Stimulated activated naive B cell treated with anti-CD40 and anti-IgM and Interleukin-4, amounts not matched to agents 10 μg/mL and 1 μg/mL and 100 μg/mL, for 72 hours (primary cell): ENCODE results near the gene TIGD7.

Source experiments
- ATAC-seq, 2 donors: fragments of 150-1000 bp; cut with Tn5 transposase; replicated peaks; 2 replicates each; pipeline ENCODE4 v1.10.0; 2021; ENCODE audit warnings: moderate library complexity in 1 of 2
- DNase-seq: peaks from one replicate; pipeline ENCODE4 v3.0.0; 2021
- H3K27ac Mint-ChIP-seq: one replicate; pipeline ENCODE4 v1.8.0; 2022; ENCODE audit warnings: mild to moderate bottlenecking, mixed read lengths
- H3K27me3 Mint-ChIP-seq, 2 donors: one replicate each; pipeline ENCODE4 v1.8.0; 2022; ENCODE audit warnings: mixed read lengths in 2 of 2
- H3K36me3 Mint-ChIP-seq, 2 donors: one replicate each; pipeline ENCODE4 v1.8.0; 2022; ENCODE audit warnings: mixed read lengths in 2 of 2, mild to moderate bottlenecking in 1 of 2
- H3K4me1 Mint-ChIP-seq, 2 donors: one replicate each; pipeline ENCODE4 v1.8.0; 2022; ENCODE audit warnings: mixed read lengths in 2 of 2, mild to moderate bottlenecking in 1 of 2
- H3K4me3 Mint-ChIP-seq, 2 donors: one replicate each; pipeline ENCODE4 v1.8.0; 2022; ENCODE audit warnings: mild to moderate bottlenecking in 2 of 2, mixed read lengths in 2 of 2, moderate library complexity in 1 of 2
- H3K9me3 Mint-ChIP-seq, 2 donors: one replicate each; pipeline ENCODE4 v1.8.0; 2022; ENCODE audit warnings: mixed read lengths in 2 of 2, mild to moderate bottlenecking in 1 of 2

TIGD7 gene, protein sequence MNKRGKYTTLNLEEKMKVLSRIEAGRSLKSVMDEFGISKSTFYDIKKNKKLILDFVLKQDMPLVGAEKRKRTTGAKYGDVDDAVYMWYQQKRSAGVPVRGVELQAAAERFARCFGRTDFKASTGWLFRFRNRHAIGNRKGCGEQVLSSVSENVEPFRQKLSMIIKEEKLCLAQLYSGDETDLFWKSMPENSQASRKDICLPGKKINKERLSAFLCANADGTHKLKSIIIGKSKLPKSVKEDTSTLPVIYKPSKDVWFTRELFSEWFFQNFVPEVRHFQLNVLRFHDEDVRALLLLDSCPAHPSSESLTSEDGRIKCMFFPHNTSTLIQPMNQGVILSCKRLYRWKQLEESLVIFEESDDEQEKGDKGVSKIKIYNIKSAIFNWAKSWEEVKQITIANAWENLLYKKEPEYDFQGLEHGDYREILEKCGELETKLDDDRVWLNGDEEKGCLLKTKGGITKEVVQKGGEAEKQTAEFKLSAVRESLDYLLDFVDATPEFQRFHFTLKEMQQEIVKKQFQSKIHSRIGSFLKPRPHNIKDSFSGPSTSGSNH

DNA sequence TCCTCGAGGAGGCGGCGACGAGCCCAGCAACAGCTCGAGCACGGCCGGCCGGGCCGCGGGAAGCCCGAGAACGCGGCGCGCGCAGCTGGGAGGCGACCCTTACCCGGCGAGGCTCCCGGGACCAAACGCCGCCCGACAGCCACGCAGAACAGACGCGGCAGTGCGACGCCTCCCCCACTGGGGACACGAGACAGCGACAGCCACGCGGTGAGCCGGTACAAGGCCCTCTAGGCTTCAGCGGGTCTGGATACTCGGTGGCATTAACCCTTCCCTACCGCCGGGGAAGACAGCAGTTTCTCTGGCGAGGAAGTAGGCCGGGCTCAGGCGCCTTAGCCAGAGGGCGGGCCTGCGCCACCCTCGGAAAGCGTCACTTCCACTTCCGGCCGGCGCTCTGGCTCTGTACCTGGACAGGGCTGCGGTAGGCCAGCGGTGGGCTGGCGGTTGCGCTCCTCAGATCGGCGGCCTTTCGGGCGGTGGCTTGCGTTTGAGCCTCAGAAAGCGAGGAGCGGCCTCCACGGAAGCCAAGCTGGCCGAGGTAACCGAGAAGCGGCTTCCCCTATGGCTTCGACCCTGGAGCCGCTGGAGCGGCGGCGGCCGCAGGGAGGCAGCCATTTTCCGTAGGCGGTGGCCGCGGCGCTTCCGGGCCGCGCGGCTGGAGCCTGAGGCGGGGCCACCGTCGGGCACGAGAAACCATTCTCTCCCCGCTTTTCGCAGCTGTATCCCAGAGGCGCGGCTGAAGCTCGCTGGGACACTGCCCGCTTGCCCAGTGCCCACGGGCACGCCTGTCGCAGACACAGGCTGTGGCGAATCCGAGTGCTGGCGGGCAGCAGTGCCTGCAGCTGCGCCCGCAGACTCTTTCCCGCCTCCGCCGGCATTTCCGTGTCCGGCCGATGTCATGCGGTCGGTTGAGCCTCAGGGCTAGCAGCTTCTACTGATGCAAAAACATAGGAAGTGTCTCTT is at the start of gene TIGD7, which contains the start of gene ZNF75A:
Gene TIGD7 (minus strand): TSS at position 322 of the 960 bp plus-strand sequence. CDS start 4,816 bp downstream, outside the sequence.
Gene ZNF75A (plus strand): TSS at position 389 of the 960 bp plus-strand sequence. CDS start 2,932 bp downstream, outside the sequence.
- DNase-seq (peak; percentile 89), ATAC-seq (peak; percentile 97 to 98)
- H3K27me3 Mint-ChIP-seq: no peaks in the 10 kb centered on the region
- peaks cover 13 to 15% of the 10 kb centered on the region in 2 donors for H3K9me3 Mint-ChIP-seq
- H3K4me3 Mint-ChIP-seq: peak within 1 kb of the TSS; percentile 85 to 90
- H3K36me3 Mint-ChIP-seq: peaks cover 60 to 62% of the 10 kb centered on the region in 2 donors
- peaks cover 14 to 15% of the 10 kb centered on the region in 2 donors for H3K4me1 Mint-ChIP-seq
- H3K27ac Mint-ChIP-seq: peak within 1 kb of the TSS; percentile 95

DNA sequence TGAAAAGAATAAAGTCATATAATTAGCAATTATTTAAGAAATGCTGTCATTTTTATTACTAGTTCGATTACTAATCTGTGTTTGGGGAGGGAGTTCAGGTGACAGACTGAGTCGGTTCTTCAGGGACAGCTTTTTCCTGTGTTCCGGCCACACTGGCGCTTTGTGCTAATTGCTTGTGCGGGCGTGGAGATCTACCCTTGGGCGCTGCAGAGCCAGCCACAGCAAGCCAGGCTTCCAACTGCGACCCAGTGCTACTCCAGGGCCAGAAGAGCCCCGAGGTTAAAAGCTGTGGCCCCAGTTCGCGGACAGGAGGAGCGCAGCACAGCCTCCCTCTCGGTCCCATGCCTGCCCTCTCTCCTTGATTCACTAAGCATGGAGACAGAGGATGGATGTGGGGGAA is 43.9 kb upstream of the TIGD7 start:
- DNase-seq (no peak), ATAC-seq (no peak)
- Mint-ChIP-seq H3K4me1 (peaks cover 0 to 5% of the 10 kb centered on the region in 2 donors), H3K27ac (peak overlapping the region; percentile 1), H3K27me3 (no peaks in the 10 kb centered on the region), H3K4me3 (no peak overlapping the region), H3K36me3 (peaks cover 16 to 18% of the 10 kb centered on the region in 2 donors), H3K9me3 (no peaks in the 10 kb centered on the region)

DNA sequence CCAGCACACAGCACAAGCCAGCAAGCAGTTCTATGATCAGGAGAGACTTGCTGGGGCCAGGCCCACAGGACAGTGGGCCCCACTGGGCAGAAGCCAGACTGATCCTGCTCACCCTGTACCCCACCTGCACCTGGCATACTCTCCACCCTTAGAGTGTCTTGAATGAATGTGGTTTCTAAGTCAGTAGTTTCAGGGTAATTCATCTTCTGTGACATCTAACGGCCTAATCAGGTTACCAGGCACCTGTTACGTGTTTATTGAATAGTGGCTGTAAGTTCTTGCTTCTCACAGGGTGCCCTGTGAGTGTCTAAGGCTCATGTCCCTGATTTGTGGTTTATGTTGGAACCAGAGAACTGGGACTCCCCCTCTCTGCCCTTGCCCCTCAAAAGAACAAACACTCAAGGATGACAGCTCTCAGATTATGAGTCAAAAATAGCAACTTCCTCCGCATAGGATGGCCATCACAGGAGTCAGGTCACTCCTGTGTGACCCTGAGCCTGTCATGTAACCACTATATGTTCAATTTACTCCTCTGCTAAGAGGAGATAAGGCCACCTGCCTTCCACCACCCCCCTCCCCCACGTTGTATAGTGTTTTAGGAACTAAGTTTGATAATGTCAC is 43.4 kb upstream of the TIGD7 start:
- Mint-ChIP-seq H3K27me3 (no peaks in the 10 kb centered on the region), H3K27ac (no peak overlapping the region), H3K9me3 (no peaks in the 10 kb centered on the region), H3K4me1 (peaks cover 0 to 4% of the 10 kb centered on the region in 2 donors), H3K36me3 (peaks cover 15 to 16% of the 10 kb centered on the region in 2 donors), H3K4me3 (no peak overlapping the region)
- no peak for DNase-seq
- peak; percentile 63 to 81 for ATAC-seq

DNA sequence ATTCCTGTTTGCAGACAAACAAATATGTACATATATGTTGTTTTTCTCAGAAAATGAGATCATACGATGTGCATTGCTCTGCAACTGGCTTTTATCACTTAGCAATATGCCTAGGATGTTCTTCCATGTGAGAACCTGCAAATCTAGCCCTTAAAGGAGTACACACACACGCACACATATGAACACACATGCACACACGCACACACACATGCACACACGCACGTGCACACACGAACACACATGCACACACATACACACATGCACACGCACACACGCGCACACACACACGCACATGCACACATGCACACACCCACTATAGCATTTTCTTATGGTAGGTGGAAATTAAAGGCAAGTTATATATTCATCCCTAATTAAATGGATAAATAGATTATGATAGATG is 42.4 kb upstream of the TIGD7 start:
- no peak overlapping the region for H3K27ac Mint-ChIP-seq
- H3K36me3 Mint-ChIP-seq: peaks cover 13% of the 10 kb centered on the region in 2 donors
- ATAC-seq: no peak
- no peaks in the 10 kb centered on the region for H3K27me3 Mint-ChIP-seq
- H3K4me1 Mint-ChIP-seq: peaks cover 0 to 2% of the 10 kb centered on the region in 2 donors
- H3K9me3 Mint-ChIP-seq: no peaks in the 10 kb centered on the region
- no peak for DNase-seq
- no peak overlapping the region for H3K4me3 Mint-ChIP-seq

DNA sequence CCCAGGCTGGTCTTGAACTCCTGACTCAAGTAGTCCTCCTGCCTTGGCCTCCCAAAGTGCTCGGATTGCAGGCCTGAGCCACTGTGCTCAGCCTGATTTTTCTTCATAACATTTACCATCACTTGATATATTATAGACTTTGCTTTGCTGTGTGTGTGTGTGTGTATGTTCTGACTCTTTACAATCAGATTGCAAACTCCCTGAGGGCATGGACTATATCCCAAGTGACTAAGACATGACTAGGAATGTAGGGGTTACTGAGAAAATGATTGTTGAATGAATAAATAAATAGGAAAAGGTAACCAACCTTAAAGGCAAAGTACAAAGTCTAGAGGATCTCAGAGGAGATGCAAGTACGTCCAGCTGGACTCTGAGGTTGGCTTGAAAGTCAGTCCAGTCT is 40.8 kb upstream of the TIGD7 start:
- H3K9me3 Mint-ChIP-seq: no peaks in the 10 kb centered on the region
- no peak overlapping the region for H3K4me3 Mint-ChIP-seq
- no peak for DNase-seq
- H3K27me3 Mint-ChIP-seq: no peaks in the 10 kb centered on the region
- H3K27ac Mint-ChIP-seq: no peak overlapping the region
- peaks cover 9 to 13% of the 10 kb centered on the region in 2 donors for H3K36me3 Mint-ChIP-seq
- no peak for ATAC-seq
- peaks cover 0 to 2% of the 10 kb centered on the region in 2 donors for H3K4me1 Mint-ChIP-seq

DNA sequence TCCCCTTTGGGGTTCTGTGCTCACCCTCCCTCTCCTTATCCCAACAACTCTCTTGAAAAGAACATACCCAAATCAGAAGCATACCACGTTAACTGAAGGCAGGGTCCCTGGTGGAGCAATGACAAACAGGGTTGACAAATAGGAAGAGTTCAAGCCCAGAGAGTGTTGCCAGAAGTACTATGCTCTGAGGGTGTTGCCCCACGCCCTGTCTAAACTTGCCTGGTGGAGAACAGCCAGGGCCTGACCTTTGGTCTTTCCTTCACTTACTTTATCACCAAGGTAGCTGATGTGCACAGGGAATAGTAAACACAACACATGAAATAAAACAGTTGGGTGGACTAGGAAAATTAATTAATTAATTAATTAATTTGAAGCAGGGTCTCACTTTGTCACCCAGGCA is 23.4 kb upstream of the TIGD7 start:
- no peak for DNase-seq
- H3K27ac Mint-ChIP-seq: no peak overlapping the region
- H3K36me3 Mint-ChIP-seq: peaks cover 20 to 32% of the 10 kb centered on the region in 2 donors
- H3K4me3 Mint-ChIP-seq: no peak overlapping the region
- peaks cover 0 to 2% of the 10 kb centered on the region in 2 donors for H3K4me1 Mint-ChIP-seq
- H3K27me3 Mint-ChIP-seq: no peaks in the 10 kb centered on the region
- ATAC-seq: no peak
- peaks cover 10 to 16% of the 10 kb centered on the region in 2 donors for H3K9me3 Mint-ChIP-seq

DNA sequence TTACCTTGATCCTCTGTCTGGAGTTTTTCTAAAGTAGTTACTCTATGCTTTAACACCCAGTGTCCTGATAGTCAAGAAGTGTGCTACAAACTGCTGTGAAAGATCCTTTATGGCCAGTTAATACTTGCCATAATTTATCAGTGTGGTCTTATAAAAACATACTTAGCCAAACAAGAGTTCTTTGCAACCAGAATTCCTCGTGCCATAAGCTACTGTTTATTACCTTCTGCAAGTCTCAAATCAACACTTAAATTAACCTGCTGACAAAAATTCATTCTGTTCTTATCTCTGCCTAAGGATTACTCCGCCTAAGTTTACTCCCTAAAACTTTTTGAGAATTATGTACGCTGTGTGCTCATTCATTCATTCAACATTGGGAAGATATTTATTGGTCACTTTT is 22.9 kb upstream of the TIGD7 start:
- Mint-ChIP-seq H3K9me3 (peaks cover 10 to 16% of the 10 kb centered on the region in 2 donors), H3K4me1 (peaks cover 0 to 2% of the 10 kb centered on the region in 2 donors), H3K27me3 (no peaks in the 10 kb centered on the region), H3K27ac (no peak overlapping the region), H3K4me3 (no peak overlapping the region), H3K36me3 (peaks cover 22 to 34% of the 10 kb centered on the region in 2 donors)
- DNase-seq (no peak), ATAC-seq (no peak)

DNA sequence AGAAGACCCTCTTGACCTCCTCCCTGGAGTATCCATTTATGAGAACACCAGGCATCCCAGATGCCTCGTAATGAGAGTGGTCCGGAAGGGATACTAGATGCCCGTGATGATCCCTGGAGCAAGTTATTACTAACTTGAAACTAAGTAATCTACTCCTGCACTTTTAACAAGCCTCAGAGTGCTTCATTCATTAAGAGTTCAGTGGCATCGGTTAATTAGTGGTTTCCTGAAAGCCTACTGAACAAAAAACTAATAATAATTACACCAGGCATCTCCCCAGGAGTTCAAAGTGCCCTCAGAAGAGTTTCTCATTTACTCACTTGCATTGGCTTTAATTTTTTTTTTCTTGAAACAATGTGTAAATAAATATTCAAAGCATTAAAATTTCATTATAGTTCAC is 22.3 kb upstream of the TIGD7 start:
- no peak overlapping the region for H3K4me3 Mint-ChIP-seq
- peaks cover 10 to 20% of the 10 kb centered on the region in 2 donors for H3K9me3 Mint-ChIP-seq
- no peak for DNase-seq
- H3K4me1 Mint-ChIP-seq: peaks cover 0 to 2% of the 10 kb centered on the region in 2 donors
- no peak overlapping the region for H3K27ac Mint-ChIP-seq
- ATAC-seq: no peak
- H3K36me3 Mint-ChIP-seq: peaks cover 25 to 37% of the 10 kb centered on the region in 2 donors
- H3K27me3 Mint-ChIP-seq: no peaks in the 10 kb centered on the region

DNA sequence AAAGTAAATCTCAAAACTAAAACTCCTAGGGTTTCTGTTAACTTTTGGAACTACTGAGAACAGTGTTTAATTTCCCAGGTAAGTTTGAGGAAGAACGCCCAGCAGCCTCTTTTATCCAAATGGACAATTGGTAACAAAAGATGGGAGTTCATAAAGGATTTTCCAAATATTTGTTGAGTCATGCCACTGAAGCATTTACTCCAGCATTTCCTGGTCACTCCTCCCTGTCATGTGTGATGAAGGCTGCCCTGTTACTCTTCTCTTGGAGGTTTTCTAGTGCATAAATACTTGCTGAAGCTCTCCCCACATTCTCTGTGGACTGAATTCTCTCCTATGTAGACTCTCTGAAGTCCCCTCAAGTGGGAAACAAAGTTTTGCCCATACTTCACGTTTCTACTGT is 16.6 kb upstream of the TIGD7 start:
- Mint-ChIP-seq H3K27me3 (no peaks in the 10 kb centered on the region), H3K9me3 (peaks cover 33 to 35% of the 10 kb centered on the region in 2 donors), H3K4me3 (no peak overlapping the region), H3K36me3 (peaks cover 58 to 62% of the 10 kb centered on the region in 2 donors), H3K4me1 (no peaks in the 10 kb centered on the region), H3K27ac (no peak overlapping the region)
- ATAC-seq (no peak), DNase-seq (no peak)

DNA sequence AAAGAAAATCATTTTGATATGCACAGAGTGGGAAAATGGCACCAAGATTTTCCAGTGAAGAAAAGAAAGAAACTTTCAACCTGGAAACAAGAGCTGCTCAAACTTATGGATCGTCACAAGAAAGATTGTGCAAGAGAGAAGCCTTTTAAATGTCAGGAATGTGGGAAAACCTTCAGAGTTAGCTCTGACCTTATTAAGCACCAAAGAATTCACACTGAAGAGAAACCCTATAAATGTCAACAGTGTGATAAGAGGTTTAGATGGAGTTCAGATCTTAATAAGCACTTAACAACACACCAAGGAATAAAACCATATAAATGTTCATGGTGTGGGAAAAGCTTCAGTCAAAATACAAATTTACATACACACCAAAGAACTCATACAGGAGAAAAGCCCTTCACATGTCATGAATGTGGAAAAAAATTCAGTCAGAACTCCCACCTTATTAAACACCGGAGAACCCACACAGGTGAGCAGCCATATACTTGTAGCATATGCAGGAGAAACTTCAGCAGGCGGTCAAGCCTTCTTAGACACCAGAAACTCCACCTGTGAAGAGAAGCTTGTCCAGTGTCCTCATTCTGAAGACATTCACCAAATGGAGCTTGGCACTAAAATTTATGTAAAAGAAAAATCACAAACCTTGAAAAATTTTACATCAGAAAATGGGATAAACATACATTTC is 12.2 kb upstream of the TIGD7 start:
- DNase-seq (no peak), ATAC-seq (no peak)
- H3K27ac Mint-ChIP-seq: peak overlapping the region; percentile 69
- no peaks in the 10 kb centered on the region for H3K27me3 Mint-ChIP-seq
- no peaks in the 10 kb centered on the region for H3K4me1 Mint-ChIP-seq
- H3K36me3 Mint-ChIP-seq: peaks cover 79 to 86% of the 10 kb centered on the region in 2 donors
- peaks cover 53 to 56% of the 10 kb centered on the region in 2 donors for H3K9me3 Mint-ChIP-seq
- no peak overlapping the region for H3K4me3 Mint-ChIP-seq

DNA sequence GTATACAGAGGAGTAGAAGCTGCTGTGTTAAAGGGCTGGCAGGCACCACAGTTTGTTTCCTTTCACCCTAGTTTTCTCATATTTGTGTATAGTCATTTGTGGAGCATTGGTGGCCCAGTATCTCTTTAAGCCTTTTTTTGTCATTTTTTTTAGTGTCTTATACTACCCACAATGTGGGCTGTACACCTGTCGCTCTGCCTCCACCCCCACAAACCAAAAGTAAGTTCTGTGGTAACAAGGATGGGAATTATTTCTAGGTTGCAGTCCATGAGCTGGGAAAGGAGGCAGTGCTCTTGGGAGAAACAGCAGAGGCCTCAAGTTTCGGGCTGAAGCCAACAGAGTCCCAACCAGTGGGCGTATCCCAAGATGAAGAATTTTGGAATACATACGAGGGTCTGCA is 6.3 kb upstream of the TIGD7 start:
- Mint-ChIP-seq H3K4me1 (peaks cover 0 to 5% of the 10 kb centered on the region in 2 donors), H3K4me3 (no peak overlapping the region), H3K9me3 (peaks cover 41 to 43% of the 10 kb centered on the region in 2 donors), H3K27ac (no peak overlapping the region), H3K36me3 (peaks cover 92 to 93% of the 10 kb centered on the region in 2 donors), H3K27me3 (no peaks in the 10 kb centered on the region)
- DNase-seq (no peak), ATAC-seq (no peak)

DNA sequence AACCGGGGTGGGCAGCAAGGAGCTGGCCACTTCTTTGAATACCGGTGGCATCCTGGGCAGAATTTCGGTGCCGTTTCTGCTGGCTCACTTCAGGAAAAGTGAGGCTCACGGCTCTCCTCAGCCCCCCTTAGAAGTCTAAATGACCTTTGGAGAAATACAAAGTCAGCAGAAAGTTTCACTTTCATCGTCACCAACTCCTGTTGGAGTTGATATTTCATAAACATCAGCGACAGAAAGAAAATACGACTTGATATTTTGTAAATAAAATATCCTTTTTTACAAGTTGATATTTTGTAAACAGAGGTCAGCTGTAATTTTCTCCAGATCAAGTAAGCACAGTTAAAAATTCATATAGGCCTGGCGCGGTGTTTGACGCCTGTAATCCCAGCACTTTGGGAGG is 848 bp upstream of the TIGD7 start:
- peak overlapping the region; percentile 95 for H3K27ac Mint-ChIP-seq

DNA sequence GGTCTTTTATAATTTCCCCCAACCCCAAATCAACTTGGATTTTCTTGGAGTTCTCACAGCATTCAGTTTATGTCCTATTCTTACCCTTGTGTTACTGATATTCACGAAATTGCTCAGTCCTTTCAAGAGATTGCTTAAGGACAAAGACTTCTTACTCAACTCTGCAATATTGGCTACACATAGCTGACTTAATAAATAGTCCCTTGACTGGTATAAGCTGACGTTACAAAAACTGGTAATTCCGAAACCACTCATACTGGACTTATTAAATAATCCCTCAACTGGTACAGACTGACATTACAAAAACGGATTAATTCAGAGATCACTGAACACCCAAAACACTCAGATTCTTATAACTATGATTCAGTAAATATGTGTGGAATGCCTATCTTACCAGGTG is 860 bp downstream of the TIGD7 start:
- Mint-ChIP-seq H3K4me3 (peak overlapping the region; percentile 85 to 90), H3K4me1 (peaks cover 13 to 15% of the 10 kb centered on the region in 2 donors), H3K36me3 (peaks cover 60 to 62% of the 10 kb centered on the region in 2 donors), H3K9me3 (peaks cover 18 to 22% of the 10 kb centered on the region in 2 donors), H3K27me3 (no peaks in the 10 kb centered on the region), H3K27ac (peak overlapping the region; percentile 95)
- DNase-seq: no peak
- no peak for ATAC-seq

More for the DNA sequence above, 848 bp upstream of the TIGD7 start:
- ATAC-seq: no peak
- Mint-ChIP-seq H3K36me3 (peaks cover 60 to 62% of the 10 kb centered on the region in 2 donors), H3K4me3 (peak overlapping the region; percentile 85 to 90), H3K4me1 (peaks cover 14 to 15% of the 10 kb centered on the region in 2 donors), H3K27me3 (no peaks in the 10 kb centered on the region), H3K9me3 (peaks cover 11 to 15% of the 10 kb centered on the region in 2 donors)
- DNase-seq: no peak
